Skeletal muscle tissue (tissue), 4 donors: Measurements from ENCODE around the gene CEP131. TPM values are rescaled to one million over a fixed set of nuclear protein-coding genes. Genes with fewer than 3 reads are reported as not detected.

Source experiments
- H3K27ac ChIP-seq: one replicate; pipeline ENCODE4 v1.7.0; 2013; ENCODE audit warnings: mild to moderate bottlenecking, low read depth, low read length, inconsistent platforms
- H3K27me3 ChIP-seq, 3 donors: one replicate each; pipeline ENCODE4 v1.7.0; 2013; ENCODE audit warnings: low read length in 3 of 3; ENCODE audit not compliant: control insufficient read depth in 3 of 3, insufficient read depth in 3 of 3
- H3K36me3 ChIP-seq, 3 donors: one replicate each; pipeline ENCODE4 v1.7.0; 2013; ENCODE audit warnings: low read length in 3 of 3; ENCODE audit not compliant: control insufficient read depth in 3 of 3, insufficient read depth in 3 of 3
- H3K4me1 ChIP-seq, 3 donors: one replicate each; pipeline ENCODE4 v1.7.0; 2013; ENCODE audit warnings: low read length in 3 of 3, mild to moderate bottlenecking in 3 of 3; ENCODE audit not compliant: control insufficient read depth in 3 of 3, insufficient read depth in 3 of 3
- H3K4me3 ChIP-seq, 3 donors: one replicate each; pipeline ENCODE4 v1.7.0; 2013; ENCODE audit warnings: low read length in 3 of 3
- H3K9ac ChIP-seq, 3 donors: one replicate each; pipeline ENCODE4 v1.7.0; 2013; ENCODE audit warnings: low read length in 3 of 3, mild to moderate bottlenecking in 3 of 3, moderate library complexity in 2 of 3, low read depth in 1 of 3
- H3K9me3 ChIP-seq, 3 donors: one replicate each; pipeline ENCODE4 v1.7.0; 2013; ENCODE audit warnings: low read length in 3 of 3; ENCODE audit not compliant: control insufficient read depth in 3 of 3
- total RNA-seq: library from RNA; depleted of rRNA; stranded (reverse); fragments of >200 nt; gene quantifications from one replicate; pipeline ENCODE4 v1.2.3, GENCODE V29; 2014
- donor health status: Osteomylitis.

CEP131 gene
- total RNA-seq, 1 donor from 2014 or later, result 10.4 TPM

- Histone ChIP-seq H3K27me3 (peaks cover 29 to 47% (median 35%) of the 10 kb centered on the region in 3 donors), H3K36me3 (no peaks in the 10 kb centered on the region), H3K4me1 (peaks cover 0 to 5% (median 4%) of the 10 kb centered on the region in 3 donors), H3K9me3 (no peaks in the 10 kb centered on the region), H3K27ac (no peak overlapping the region), H3K4me3 (no peak overlapping the region), H3K9ac (no peak overlapping the region)
Observed at GRCh38 chr17:81169870-81170309, 52.9 kb downstream of the CEP131 start.

- Histone ChIP-seq H3K9ac (no peak overlapping the region), H3K27me3 (peaks cover 40 to 64% (median 43%) of the 10 kb centered on the region in 3 donors), H3K27ac (no peak overlapping the region), H3K4me1 (peaks cover 0 to 5% (median 0%) of the 10 kb centered on the region in 3 donors), H3K9me3 (no peaks in the 10 kb centered on the region), H3K4me3 (no peak overlapping the region), H3K36me3 (no peaks in the 10 kb centered on the region)
Observed at GRCh38 chr17:81167638-81168037, 55.1 kb downstream of the CEP131 start.

GRCh38 chr17:81167194-81167524 is 55.6 kb downstream of the CEP131 start:
- Histone ChIP-seq H3K4me3 (no peak overlapping the region), H3K36me3 (no peaks in the 10 kb centered on the region), H3K27me3 (peaks cover 40 to 65% (median 43%) of the 10 kb centered on the region in 3 donors), H3K27ac (no peak overlapping the region), H3K9me3 (no peaks in the 10 kb centered on the region), H3K4me1 (peaks cover 0 to 5% (median 0%) of the 10 kb centered on the region in 3 donors), H3K9ac (no peak overlapping the region)

- H3K27ac ChIP-seq, result no peak within 1 kb of the TSS
Observed at GRCh38 chr17:81166033-81166492, 56.7 kb downstream of the CEP131 start, which contains the start of gene AATK. TSS of gene AATK (minus strand) at chr17:81166221. CDS start at chr17:81165992, 229 bp downstream.

GRCh38 chr17:81165246-81166032 is 57.3 kb downstream of the CEP131 start, which contains the start of gene PVALEF:
TSS of gene PVALEF (plus strand) at chr17:81165507. CDS start at chr17:81181227, 15,720 bp downstream.
- Histone ChIP-seq H3K9me3 (no peaks in the 10 kb centered on the region), H3K27ac (no peak within 1 kb of the TSS), H3K27me3 (peaks cover 37 to 57% (median 38%) of the 10 kb centered on the region in 3 donors), H3K4me3 (no peak within 1 kb of the TSS), H3K36me3 (no peaks in the 10 kb centered on the region), H3K9ac (no peak within 1 kb of the TSS), H3K4me1 (peaks cover 0 to 6% (median 0%) of the 10 kb centered on the region in 3 donors)

More at GRCh38 chr17:81166033-81166492, 56.7 kb downstream of the CEP131 start, which contains the start of gene AATK:
- Histone ChIP-seq H3K9ac (no peak within 1 kb of the TSS), H3K4me3 (peak within 1 kb of the TSS in 1 of 3 donors; percentile 13), H3K36me3 (no peaks in the 10 kb centered on the region), H3K27me3 (peaks cover 40 to 60% (median 43%) of the 10 kb centered on the region in 3 donors), H3K9me3 (no peaks in the 10 kb centered on the region), H3K4me1 (peaks cover 0 to 3% (median 0%) of the 10 kb centered on the region in 3 donors)

GRCh38 chr17:81164371-81165245 is 58.2 kb downstream of the CEP131 start:
- Histone ChIP-seq H3K9ac (no peak overlapping the region), H3K27ac (no peak overlapping the region), H3K27me3 (peaks cover 32 to 54% (median 41%) of the 10 kb centered on the region in 3 donors)

GRCh38 chr17:81163703-81164370 is 58.9 kb downstream of the CEP131 start:
- Histone ChIP-seq H3K27ac (no peak overlapping the region), H3K4me3 (no peak overlapping the region), H3K36me3 (no peaks in the 10 kb centered on the region), H3K9me3 (no peaks in the 10 kb centered on the region), H3K27me3 (peaks cover 32 to 54% (median 43%) of the 10 kb centered on the region in 3 donors), H3K9ac (no peak overlapping the region), H3K4me1 (peaks cover 0 to 6% (median 0%) of the 10 kb centered on the region in 3 donors)

More at GRCh38 chr17:81164371-81165245, 58.2 kb downstream of the CEP131 start:
- Histone ChIP-seq H3K9me3 (no peaks in the 10 kb centered on the region), H3K4me1 (peaks cover 0 to 6% (median 0%) of the 10 kb centered on the region in 3 donors), H3K36me3 (no peaks in the 10 kb centered on the region), H3K4me3 (no peak overlapping the region)

- H3K36me3 ChIP-seq, result no peaks in the 10 kb centered on the region
- no peak overlapping the region for H3K4me3 ChIP-seq
- peaks cover 32 to 56% (median 43%) of the 10 kb centered on the region in 3 donors for H3K27me3 ChIP-seq
- no peak overlapping the region for H3K27ac ChIP-seq
- no peak overlapping the region for H3K9ac ChIP-seq
- no peaks in the 10 kb centered on the region for H3K9me3 ChIP-seq
- peaks cover 0 to 6% (median 0%) of the 10 kb centered on the region in 3 donors for H3K4me1 ChIP-seq
Observed at GRCh38 chr17:81163051-81163695, 59.6 kb downstream of the CEP131 start.

GRCh38 chr17:81162491-81162890 is 60.3 kb downstream of the CEP131 start:
- H3K9me3 ChIP-seq, result no peaks in the 10 kb centered on the region
- H3K4me3 ChIP-seq, result no peak overlapping the region
- no peak overlapping the region for H3K27ac ChIP-seq
- peaks cover 26 to 49% (median 36%) of the 10 kb centered on the region in 3 donors for H3K27me3 ChIP-seq
- no peaks in the 10 kb centered on the region for H3K36me3 ChIP-seq
- peaks cover 0 to 6% (median 0%) of the 10 kb centered on the region in 3 donors for H3K4me1 ChIP-seq
- H3K9ac ChIP-seq, result no peak overlapping the region
